MM.1S (cell line): ENCODE results near the gene CTSC.

Experiments
- DNase-seq: peaks from one replicate; pipeline ENCODE4 v3.0.0-alpha.2; 2015
- H2AFZ ChIP-seq: fragments of 300-600 bp; sonication (generic); 2 replicates; pipeline ENCODE4 v1.6.0; 2016; ENCODE audit warnings: antibody characterized with exemption, low read length
- H3F3A ChIP-seq: fragments of 300-600 bp; sonication (generic); 2 replicates; pipeline ENCODE4 v1.6.1; 2016; ENCODE audit warnings: mild to moderate bottlenecking, antibody characterized with exemption, low read length, moderate library complexity, mixed read lengths; ENCODE audit not compliant: insufficient read depth
- H3K27ac ChIP-seq: fragments of 300-600 bp; sonication (generic); 2 replicates; pipeline ENCODE4 v1.5.1; 2016; ENCODE audit warnings: mild to moderate bottlenecking, low read length
- H3K27me3 ChIP-seq: fragments of 300-600 bp; sonication (generic); replicated peaks from 2 replicates; pipeline ENCODE4 v1.6.0; 2016; ENCODE audit warnings: low read length; ENCODE audit not compliant: insufficient read depth
- H3K36me3 ChIP-seq: fragments of 300-600 bp; sonication (generic); replicated peaks from 2 replicates; pipeline ENCODE4 v1.6.1; 2016; ENCODE audit warnings: mild to moderate bottlenecking, low read length, mixed read lengths; ENCODE audit not compliant: insufficient read depth
- H3K4me1 ChIP-seq: fragments of 300-600 bp; sonication (generic); 2 replicates; pipeline ENCODE4 v1.6.1; 2016; ENCODE audit warnings: low read length, mixed read lengths
- H3K4me2 ChIP-seq: fragments of 300-600 bp; sonication (generic); 2 replicates; pipeline ENCODE4 v1.6.0; 2016; ENCODE audit warnings: low read depth, low read length
- H3K4me3 ChIP-seq: fragments of 300-600 bp; sonication (generic); 2 replicates; pipeline ENCODE4 v1.5.1; 2016; ENCODE audit warnings: low read length, mixed read lengths
- H3K79me2 ChIP-seq: fragments of 300-600 bp; sonication (generic); 2 replicates; pipeline ENCODE4 v1.6.1; 2016; ENCODE audit warnings: mixed run types, low read length, mixed read lengths
- H3K9ac ChIP-seq: fragments of 300-600 bp; sonication (generic); 2 replicates; pipeline ENCODE4 v1.6.1; 2016; ENCODE audit warnings: low read length, mixed read lengths
- H3K9me2 ChIP-seq: fragments of 300-600 bp; sonication (generic); replicated peaks from 2 replicates; pipeline ENCODE4 v1.6.1; 2016; ENCODE audit warnings: mild to moderate bottlenecking, low read length, mixed read lengths; ENCODE audit not compliant: insufficient read depth
- H3K9me3 ChIP-seq: fragments of 300-600 bp; sonication (generic); replicated peaks from 2 replicates; pipeline ENCODE4 v1.6.1; 2016; ENCODE audit warnings: mild to moderate bottlenecking, low read length, mixed read lengths; ENCODE audit not compliant: insufficient read depth
- H4K20me1 ChIP-seq: fragments of 300-600 bp; sonication (generic); 2 replicates; pipeline ENCODE4 v1.6.1; 2016; ENCODE audit warnings: mild to moderate bottlenecking, low read length, moderate library complexity, mixed read lengths; ENCODE audit not compliant: insufficient read depth
- EZH2 ChIP-seq: fragments of 300-600 bp; sonication (generic); optimal IDR thresholded peaks from 2 replicates; pipeline ENCODE3; 2017; ENCODE audit warnings: low read depth, mild to moderate bottlenecking, antibody characterized with exemption, low read length, mixed read lengths
- EZH2phosphoT487 ChIP-seq: fragments of 300-600 bp; sonication (generic); IDR thresholded peaks from 2 replicates; pipeline ENCODE4 v1.6.1; 2018; ENCODE audit warnings: antibody characterized with exemption, low read length
- TF ChIP-seq, protein P1 (sequence below): fragments of 300-600 bp; sonication (generic); IDR thresholded peaks from 2 replicates; pipeline ENCODE4 v1.5.1; 2016; ENCODE audit warnings: antibody characterized with exemption, low read length, mixed read lengths

Gene CTSC

GRCh38 chr11:88345408-88345807 is 7.9 kb upstream of the CTSC start:
- H3K27me3 ChIP-seq, result no peaks in the 10 kb centered on the region
- H3F3A ChIP-seq, result no peaks in the 10 kb centered on the region
- DNase-seq, result no peak
- no peak overlapping the region for H3K9ac ChIP-seq
- no peaks in the 10 kb centered on the region for H3K9me2 ChIP-seq
- H3K4me1 ChIP-seq, result no peaks in the 10 kb centered on the region
- H3K79me2 ChIP-seq, result no peaks in the 10 kb centered on the region
- TF ChIP-seq EZH2, result no peak
- no peak for TF ChIP-seq EZH2phosphoT487
- TF ChIP-seq, protein P1, sequence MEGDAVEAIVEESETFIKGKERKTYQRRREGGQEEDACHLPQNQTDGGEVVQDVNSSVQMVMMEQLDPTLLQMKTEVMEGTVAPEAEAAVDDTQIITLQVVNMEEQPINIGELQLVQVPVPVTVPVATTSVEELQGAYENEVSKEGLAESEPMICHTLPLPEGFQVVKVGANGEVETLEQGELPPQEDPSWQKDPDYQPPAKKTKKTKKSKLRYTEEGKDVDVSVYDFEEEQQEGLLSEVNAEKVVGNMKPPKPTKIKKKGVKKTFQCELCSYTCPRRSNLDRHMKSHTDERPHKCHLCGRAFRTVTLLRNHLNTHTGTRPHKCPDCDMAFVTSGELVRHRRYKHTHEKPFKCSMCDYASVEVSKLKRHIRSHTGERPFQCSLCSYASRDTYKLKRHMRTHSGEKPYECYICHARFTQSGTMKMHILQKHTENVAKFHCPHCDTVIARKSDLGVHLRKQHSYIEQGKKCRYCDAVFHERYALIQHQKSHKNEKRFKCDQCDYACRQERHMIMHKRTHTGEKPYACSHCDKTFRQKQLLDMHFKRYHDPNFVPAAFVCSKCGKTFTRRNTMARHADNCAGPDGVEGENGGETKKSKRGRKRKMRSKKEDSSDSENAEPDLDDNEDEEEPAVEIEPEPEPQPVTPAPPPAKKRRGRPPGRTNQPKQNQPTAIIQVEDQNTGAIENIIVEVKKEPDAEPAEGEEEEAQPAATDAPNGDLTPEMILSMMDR, result no peak
- no peak overlapping the region for H3K4me2 ChIP-seq
- no peak overlapping the region for H3K4me3 ChIP-seq
- no peaks in the 10 kb centered on the region for H3K9me3 ChIP-seq
- no peaks in the 10 kb centered on the region for H4K20me1 ChIP-seq
- H2AFZ ChIP-seq, result no peak overlapping the region
- H3K36me3 ChIP-seq, result no peaks in the 10 kb centered on the region
- no peak overlapping the region for H3K27ac ChIP-seq

DNA sequence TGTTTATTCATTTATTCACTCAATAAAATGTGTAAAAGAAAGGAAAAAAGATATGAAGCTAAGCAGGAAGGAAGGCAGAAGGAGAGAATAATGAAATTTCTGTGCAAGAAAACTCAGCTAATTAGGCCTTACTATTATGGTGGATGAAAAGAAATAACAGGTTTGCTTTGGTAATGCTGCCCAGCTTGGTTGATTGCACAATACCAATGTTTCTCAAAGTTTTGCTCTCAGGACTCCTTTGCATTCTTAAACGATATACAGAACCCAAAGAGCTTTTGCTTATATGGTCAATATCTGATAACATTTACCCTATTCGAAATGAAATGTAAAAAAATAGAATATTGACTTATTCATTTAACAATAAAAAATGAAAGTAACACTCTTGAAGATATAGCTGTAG is 7.3 kb upstream of the CTSC start:
- Histone ChIP-seq H3K4me1 (no peaks in the 10 kb centered on the region), H3K9me2 (no peaks in the 10 kb centered on the region), H3K27ac (no peak overlapping the region), H3K9me3 (no peaks in the 10 kb centered on the region), H4K20me1 (no peaks in the 10 kb centered on the region), H3K79me2 (no peaks in the 10 kb centered on the region), H3K27me3 (no peaks in the 10 kb centered on the region), H3K36me3 (no peaks in the 10 kb centered on the region), H3K4me3 (no peak overlapping the region), H3K4me2 (no peak overlapping the region), H3K9ac (no peak overlapping the region), H2AFZ (no peak overlapping the region), H3F3A (no peaks in the 10 kb centered on the region)
- TF ChIP-seq EZH2phosphoT487 (no peak), EZH2 (no peak)
- TF ChIP-seq, protein P1, result no peak
- DNase-seq, result no peak

DNA sequence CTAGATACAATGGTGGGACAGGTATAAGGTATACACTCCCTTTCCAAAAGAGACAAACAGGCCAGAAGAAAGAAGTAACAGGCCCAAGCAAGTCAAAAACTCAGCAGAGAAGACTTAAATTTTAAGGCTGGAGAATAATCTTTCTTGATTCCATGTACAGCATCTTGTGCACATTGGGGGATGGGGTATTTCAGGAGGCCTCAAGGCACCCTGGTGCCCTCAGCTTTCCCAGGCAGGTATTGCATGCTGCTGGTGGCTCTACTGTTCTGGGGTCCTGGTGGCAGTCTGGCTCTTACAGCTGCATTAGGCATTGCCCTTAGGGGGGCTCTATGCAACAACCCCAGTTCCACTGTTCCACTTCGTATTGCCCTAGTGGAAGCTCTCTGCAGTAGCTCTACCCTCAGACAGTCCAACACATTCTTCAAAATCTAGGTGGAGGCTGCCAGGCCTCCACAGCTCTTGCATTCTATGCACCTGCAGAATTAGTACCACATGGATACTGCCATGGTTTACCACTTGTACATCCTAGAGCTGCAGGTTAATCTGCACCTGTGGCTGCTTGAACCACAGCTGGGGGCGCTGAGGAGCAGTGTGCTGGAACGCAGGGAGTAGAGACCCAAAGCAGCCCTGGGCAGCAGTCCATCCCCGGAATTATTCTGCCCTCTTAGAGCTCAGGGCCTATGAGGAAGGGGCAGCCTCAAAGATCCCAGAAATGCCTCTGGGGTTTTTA is 4.2 kb upstream of the CTSC start:
- Histone ChIP-seq H3K4me1 (no peaks in the 10 kb centered on the region), H3K4me2 (no peak overlapping the region), H3K9me3 (no peaks in the 10 kb centered on the region), H4K20me1 (no peaks in the 10 kb centered on the region), H3K36me3 (no peaks in the 10 kb centered on the region), H3K9ac (no peak overlapping the region), H3K27me3 (no peaks in the 10 kb centered on the region), H3K9me2 (no peaks in the 10 kb centered on the region), H2AFZ (no peak overlapping the region), H3F3A (peaks cover 5% of the 10 kb centered on the region; the same call in 1 of the 2 replicates), H3K27ac (no peak overlapping the region), H3K4me3 (no peak overlapping the region), H3K79me2 (peaks cover 2% of the 10 kb centered on the region; the same call in 1 of the 2 replicates)
- DNase-seq, result no peak
- TF ChIP-seq EZH2phosphoT487 (no peak), EZH2 (no peak)
- TF ChIP-seq, protein P1, result no peak
